Stimulated activated naive CD4-positive, alpha-beta T cell treated with Interleukin-2 at 50 U/mL for 16 hours (primary cell): ENCODE measurements around the gene KANK2.
"Not testable (repeated sequence)": the region's sequence is repeated elsewhere in the genome, so short reads cannot be mapped to it uniquely, and the experiment has no call there.

Source experiments
- DNase-seq: peaks from one replicate; lab custom pipeline; 2025; lab: John Stamatoyannopoulos, UW

KANK2 gene

DNA sequence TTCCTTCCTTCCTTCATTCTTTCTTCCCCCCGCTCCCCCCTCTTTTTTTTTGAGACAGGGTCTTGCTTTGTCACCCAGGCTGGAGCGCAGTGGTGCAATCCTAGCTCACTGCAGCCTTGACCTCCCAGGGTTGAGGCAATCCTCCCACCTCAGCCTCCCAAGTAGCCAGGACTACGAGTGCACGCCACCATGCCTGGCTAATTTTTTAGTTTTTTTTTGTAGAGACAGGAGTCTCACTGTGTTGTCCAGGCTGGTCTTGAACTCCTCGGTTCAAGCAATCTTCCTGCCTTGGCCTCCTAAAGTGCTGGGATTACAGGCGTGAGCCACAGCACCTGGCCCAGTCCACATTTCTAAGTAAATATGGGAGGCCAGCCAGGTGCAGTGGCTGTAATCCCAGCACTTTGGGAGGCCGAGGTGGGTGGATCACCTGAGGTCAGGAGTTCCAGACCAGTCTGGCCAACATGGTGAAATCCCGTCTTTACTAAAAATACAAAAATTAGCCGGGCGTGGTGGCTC is 57.3 kb downstream of the KANK2 start:
- not testable (repeated sequence) for DNase-seq

DNA sequence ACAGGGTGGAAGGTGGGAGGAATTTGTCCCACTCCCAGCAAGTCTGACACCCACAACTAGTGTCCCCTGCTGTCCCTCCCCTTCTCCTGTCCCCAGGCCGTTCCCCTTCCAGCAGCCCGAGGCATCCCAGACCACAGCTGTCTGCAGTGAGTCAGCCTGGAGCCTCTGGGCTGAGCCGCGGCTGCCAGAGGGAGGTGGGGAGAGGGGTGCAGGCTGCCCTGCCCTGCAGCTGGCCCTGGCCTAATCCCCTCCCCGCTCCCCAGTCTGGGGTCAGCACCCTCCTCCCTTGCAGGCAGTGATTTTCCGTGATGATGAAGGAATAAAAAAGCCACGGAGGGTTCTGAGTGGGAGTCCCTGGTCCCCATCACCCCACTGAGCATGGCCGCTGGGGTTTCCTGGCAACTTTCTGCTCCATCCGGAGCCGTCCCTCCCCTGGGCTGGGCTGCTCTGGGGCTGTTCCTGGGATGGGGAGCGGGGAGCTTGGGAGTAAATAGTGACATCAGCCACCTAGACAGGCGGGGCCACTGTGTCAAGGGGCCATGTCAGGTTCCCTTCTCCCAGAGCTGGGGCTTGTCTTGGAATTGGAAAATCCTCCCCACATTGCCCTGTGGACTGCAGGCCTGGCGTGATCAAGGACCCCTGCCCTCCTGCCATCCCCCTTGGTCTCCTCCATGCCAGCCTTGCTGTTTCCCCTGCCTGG is 58.6 kb downstream of the KANK2 start:
- DNase-seq = no peak

GRCh38 chr19:11137542-11138384 is 59.6 kb downstream of the KANK2 start:
- peak; percentile 20 for DNase-seq

DNA sequence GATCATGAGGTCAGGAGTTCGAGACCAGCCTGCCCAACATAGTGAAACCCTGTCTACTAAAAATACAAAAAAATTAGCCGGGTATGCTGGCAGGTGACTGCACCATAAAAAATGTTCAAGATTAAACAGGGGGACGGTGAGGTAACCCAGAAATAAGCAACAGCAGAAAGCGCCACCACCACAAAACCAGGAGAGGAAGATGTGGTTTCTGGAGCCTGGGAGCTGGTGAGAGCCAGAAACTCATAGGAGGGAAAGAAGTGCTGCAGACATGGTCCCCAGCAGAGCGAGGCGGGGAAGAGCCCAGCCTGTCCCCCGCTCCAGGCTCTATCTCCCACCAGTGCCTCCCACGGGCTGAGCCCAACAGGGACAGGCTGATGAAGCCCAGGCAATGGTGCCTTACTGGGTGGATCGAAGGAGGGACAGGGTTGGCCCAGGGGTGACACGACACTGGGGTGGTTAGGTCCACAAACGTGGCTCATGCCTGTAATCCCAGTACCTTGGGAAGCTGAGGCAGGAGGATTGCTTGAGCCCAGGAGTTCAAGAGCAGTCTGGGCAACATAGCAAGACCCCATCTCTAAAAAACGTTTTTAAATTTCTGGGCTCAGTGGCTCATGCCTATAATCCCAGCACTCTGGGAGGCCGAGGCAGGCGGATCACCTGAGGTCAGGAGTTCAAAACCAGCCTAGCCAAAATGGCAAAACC is 60.8 kb downstream of the KANK2 start:
- DNase-seq = no peak

DNA sequence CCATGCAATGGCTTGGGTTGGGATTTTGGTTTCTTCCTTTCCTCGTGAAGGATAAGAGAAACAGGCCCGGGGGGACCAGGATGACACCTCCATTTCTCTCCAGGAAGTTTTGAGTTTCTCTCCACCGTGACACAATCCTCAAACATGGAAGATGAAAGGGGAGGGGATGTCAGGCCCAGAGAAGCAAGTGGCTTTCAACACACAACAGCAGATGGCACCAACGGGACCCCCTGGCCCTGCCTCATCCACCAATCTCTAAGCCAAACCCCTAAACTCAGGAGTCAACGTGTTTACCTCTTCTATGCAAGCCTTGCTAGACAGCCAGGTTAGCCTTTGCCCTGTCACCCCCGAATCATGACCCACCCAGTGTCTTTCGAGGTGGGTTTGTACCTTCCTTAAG is 65.9 kb downstream of the KANK2 start:
- no peak for DNase-seq

GRCh38 chr19:11130824-11131455 is 66.4 kb downstream of the KANK2 start:
- DNase-seq = peak; percentile 60

- no peak for DNase-seq
Measured at GRCh38 chr19:11127905-11128304, 69.4 kb downstream of the KANK2 start.

- peak; percentile 67 for DNase-seq
Measured at GRCh38 chr19:11125994-11126685, 71.2 kb downstream of the KANK2 start.

DNA sequence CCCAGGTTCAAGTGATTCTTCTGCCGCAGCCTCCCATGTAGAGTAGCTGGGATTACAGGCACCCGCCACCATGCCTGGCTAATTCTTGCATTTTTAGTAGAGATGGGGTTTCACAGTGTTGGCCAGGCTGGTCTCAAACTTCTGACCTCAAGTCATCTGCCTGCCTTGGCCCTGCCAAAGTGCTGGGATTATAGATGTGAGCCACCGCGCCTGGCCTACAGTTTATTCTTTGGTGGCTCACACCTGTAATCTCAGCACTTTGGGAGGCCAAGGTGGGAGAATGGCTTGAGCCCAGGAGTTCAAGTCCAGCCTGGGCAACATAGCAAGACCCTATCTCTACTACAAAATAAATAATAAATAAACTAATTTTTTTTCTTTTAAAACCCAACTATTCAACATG is 73.2 kb downstream of the KANK2 start:
- not testable (repeated sequence) for DNase-seq

- no peak for DNase-seq
Measured at GRCh38 chr19:11123114-11123513, 74.2 kb downstream of the KANK2 start.

DNA sequence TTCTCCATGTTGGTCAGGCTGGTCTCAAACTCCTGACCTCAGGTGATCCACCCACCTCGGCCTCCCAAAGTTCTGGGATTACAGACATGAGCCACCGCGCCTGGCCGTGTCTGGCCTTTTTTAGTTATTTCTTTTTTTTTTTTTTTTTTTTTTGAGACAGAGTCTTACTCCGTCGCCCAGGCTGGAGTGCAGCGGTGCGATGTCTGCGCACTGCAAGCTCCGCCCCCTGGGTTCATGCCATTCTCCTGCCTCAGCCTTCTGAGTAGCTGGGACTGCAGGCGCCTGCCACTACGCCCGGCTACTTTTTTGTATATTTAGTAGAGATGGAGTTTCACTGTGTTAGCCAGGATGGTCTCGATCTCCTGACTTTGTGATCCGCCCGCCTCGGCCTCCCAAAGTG is 75.4 kb downstream of the KANK2 start:
- not testable (repeated sequence) for DNase-seq

- DNase-seq = no peak
Measured at GRCh38 chr19:11116507-11116906, 80.8 kb downstream of the KANK2 start.

DNA sequence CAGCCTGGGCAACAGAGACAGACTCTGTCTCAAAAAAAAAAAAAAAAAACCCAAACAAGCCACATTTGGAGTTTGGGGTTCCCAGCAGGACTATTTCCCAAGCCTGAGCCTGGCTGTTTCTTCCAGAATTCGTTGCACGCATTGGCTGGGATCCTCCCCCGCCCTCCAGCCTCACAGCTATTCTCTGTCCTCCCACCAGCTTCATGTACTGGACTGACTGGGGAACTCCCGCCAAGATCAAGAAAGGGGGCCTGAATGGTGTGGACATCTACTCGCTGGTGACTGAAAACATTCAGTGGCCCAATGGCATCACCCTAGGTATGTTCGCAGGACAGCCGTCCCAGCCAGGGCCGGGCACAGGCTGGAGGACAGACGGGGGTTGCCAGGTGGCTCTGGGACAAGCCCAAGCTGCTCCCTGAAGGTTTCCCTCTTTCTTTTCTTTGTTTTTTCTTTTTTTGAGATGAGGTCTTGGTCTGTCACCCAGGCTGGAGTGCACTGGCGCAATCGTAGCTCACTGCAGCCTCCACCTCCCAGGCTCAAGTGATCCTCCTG is 81.4 kb downstream of the KANK2 start:
- no peak for DNase-seq

- no peak for DNase-seq
Measured at GRCh38 chr19:11115042-11115441, 82.3 kb downstream of the KANK2 start.
